OCI-LY3 (cell line): ENCODE results near the gene ARGLU1.

Experiments
- H2AFZ ChIP-seq: fragments of 200-600, 300-600 bp; shearing (Covaris generic); 2 replicates; pipeline ENCODE4 v1.6.0; 2014; ENCODE audit warnings: antibody characterized with exemption, low read depth, low read length
- H3K27ac ChIP-seq: fragments of 200-600, 300-600 bp; sonication (generic); 2 replicates; pipeline ENCODE4 v1.5.1; 2014; ENCODE audit warnings: mild to moderate bottlenecking, low read length, moderate library complexity, mixed read lengths
- H3K27me3 ChIP-seq: fragments of 200-600, 300-600 bp; sonication (generic); 2 replicates; pipeline ENCODE4 v1.6.1; 2014; ENCODE audit warnings: low read depth, low read length, mixed read lengths
- H3K36me3 ChIP-seq: fragments of 200-600, 300-600 bp; sonication (generic); replicated peaks from 2 replicates; pipeline ENCODE3; 2014; ENCODE audit warnings: low read depth, low read length, mixed read lengths
- H3K4me1 ChIP-seq: fragments of 300-600, 200-600 bp; sonication (generic); 2 replicates; pipeline ENCODE4 v1.6.1; 2014; ENCODE audit warnings: low read length, mixed read lengths
- H3K4me2 ChIP-seq: fragments of 200-600, 300-600 bp; sonication (generic); 2 replicates; pipeline ENCODE4 v1.6.1; 2014; ENCODE audit warnings: low read length, mixed read lengths
- H3K4me3 ChIP-seq: fragments of 300-600, 200-600 bp; sonication (generic); 2 replicates; pipeline ENCODE4 v1.5.1; 2014; ENCODE audit warnings: antibody characterized with exemption, mild to moderate bottlenecking, low read length, moderate library complexity
- H3K79me2 ChIP-seq: fragments of 300-600, 200-600 bp; shearing (Covaris generic); 2 replicates; pipeline ENCODE4 v1.6.1; 2014; ENCODE audit warnings: mild to moderate bottlenecking, low read length, mixed read lengths
- H3K9ac ChIP-seq: fragments of 300-600, 200-600 bp; shearing (Covaris generic); 2 replicates; pipeline ENCODE4 v1.6.0; 2014; ENCODE audit warnings: mild to moderate bottlenecking, low read length, moderate library complexity
- H3K9me3 ChIP-seq: fragments of 200-600, 300-600 bp; shearing (Covaris generic); 2 replicates; pipeline ENCODE4 v1.6.1; 2014; ENCODE audit warnings: low read length, mixed read lengths; ENCODE audit not compliant: insufficient read depth
- H4K20me1 ChIP-seq: fragments of 200-600, 300-600 bp; sonication (generic); 2 replicates; pipeline ENCODE4 v1.6.1; 2016; ENCODE audit warnings: low read length, mixed read lengths; ENCODE audit not compliant: insufficient read depth
- CTCF ChIP-seq: fragments of 200-600, 300-600 bp; sonication (generic); IDR thresholded peaks from 2 replicates; pipeline ENCODE4 v1.5.1; 2014; ENCODE audit warnings: antibody characterized with exemption, low read length, low read depth
- EZH2phosphoT487 ChIP-seq: fragments of 200-600 bp; shearing (Covaris generic); IDR thresholded peaks from 2 replicates; pipeline ENCODE4 v1.6.1; 2018; ENCODE audit warnings: antibody characterized with exemption, mixed run types, low read depth

ARGLU1 gene

DNA sequence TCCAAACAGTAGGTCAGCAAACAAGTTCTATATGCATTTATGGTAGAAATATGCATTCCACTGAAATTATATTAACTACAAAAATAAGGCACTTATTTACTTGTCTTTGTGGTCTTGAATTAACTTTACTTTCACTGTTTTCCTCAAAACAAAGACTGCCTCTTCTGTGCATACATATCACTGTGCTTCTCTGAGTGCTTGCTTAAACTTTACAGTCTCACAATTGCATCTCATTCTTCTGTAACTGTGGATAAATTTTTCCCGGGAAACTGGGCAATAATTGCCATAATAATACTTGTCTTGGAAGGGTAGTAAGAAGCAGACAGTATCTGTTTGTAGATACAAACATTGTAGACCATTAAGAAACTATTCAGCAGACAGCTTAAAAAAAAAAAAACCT, 70.9 kb downstream of the ARGLU1 start:
- H3K4me2 ChIP-seq = no peak overlapping the region

DNA sequence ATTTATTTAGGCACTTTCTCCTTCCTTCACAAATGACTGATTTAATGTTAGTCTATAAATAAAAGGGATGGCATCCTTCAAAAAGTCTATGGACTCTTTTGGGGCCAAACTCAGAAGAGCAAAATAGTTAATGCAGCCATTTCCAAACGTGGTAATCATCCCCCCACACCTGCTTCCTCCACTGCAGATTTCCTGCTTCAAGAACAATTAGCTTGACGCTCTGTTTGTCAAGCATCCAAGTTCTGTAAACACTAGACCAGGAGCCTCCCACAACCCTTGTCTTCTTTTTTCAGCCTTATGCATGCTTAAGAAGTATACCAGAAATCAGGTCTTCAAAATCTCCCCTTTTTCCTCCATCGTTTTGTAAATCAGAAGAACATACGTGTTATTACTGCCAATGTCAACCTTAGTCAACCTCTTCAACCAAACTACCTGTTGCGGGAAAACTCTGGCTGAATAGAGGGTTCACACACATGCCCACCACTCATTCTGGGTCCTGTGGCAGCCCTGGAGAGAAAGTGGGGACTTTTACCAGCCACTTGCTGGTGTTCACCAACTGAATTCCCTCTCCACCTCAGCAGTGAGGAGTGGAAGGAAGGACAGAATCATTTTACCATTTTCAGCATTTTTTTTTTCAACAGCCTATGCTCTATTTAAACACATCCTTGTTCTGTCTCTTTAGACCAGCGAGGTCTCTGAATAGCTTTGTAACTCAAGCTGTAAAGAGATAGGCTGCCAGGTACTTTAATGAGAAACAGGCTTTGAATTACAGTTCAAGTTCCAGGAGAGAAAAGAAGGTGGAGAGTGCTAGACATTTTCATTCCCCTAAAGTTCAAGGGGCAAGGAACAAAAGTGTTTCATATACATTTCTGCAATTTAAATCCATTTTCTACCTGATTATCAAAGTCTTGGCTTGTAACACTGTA, 71.6 kb downstream of the ARGLU1 start:
- no peaks in the 10 kb centered on the region for H3K9me3 ChIP-seq
- no peaks in the 10 kb centered on the region for H3K36me3 ChIP-seq
- H2AFZ ChIP-seq = no peak overlapping the region
- no peaks in the 10 kb centered on the region for H4K20me1 ChIP-seq
- no peak overlapping the region for H3K4me2 ChIP-seq
- H3K4me1 ChIP-seq = peaks cover 20% of the 10 kb centered on the region
- TF ChIP-seq CTCF (no peak), EZH2phosphoT487 (no peak)
- H3K4me3 ChIP-seq = no peak overlapping the region
- H3K9ac ChIP-seq = no peak overlapping the region
- H3K27me3 ChIP-seq = no peaks in the 10 kb centered on the region
- H3K79me2 ChIP-seq = no peaks in the 10 kb centered on the region
- no peak overlapping the region for H3K27ac ChIP-seq

More for the DNA sequence above, 70.9 kb downstream of the ARGLU1 start:
- Histone ChIP-seq H3K79me2 (no peaks in the 10 kb centered on the region), H2AFZ (no peak overlapping the region), H3K4me3 (no peak overlapping the region), H3K4me1 (peaks cover 20% of the 10 kb centered on the region), H3K9me3 (no peaks in the 10 kb centered on the region), H3K27me3 (no peaks in the 10 kb centered on the region), H4K20me1 (no peaks in the 10 kb centered on the region), H3K27ac (no peak overlapping the region), H3K9ac (no peak overlapping the region), H3K36me3 (no peaks in the 10 kb centered on the region)
- no peak for TF ChIP-seq CTCF
- no peak for TF ChIP-seq EZH2phosphoT487

GRCh38 chr13:106494936-106495335, 73.0 kb downstream of the ARGLU1 start:
- Histone ChIP-seq H2AFZ (no peak overlapping the region), H3K27me3 (no peaks in the 10 kb centered on the region), H3K4me1 (peaks cover 20% of the 10 kb centered on the region), H4K20me1 (no peaks in the 10 kb centered on the region), H3K27ac (no peak overlapping the region), H3K9me3 (no peaks in the 10 kb centered on the region), H3K4me3 (no peak overlapping the region), H3K4me2 (no peak overlapping the region), H3K36me3 (no peaks in the 10 kb centered on the region), H3K79me2 (no peaks in the 10 kb centered on the region), H3K9ac (no peak overlapping the region)
- TF ChIP-seq CTCF = no peak
- TF ChIP-seq EZH2phosphoT487 = no peak

DNA sequence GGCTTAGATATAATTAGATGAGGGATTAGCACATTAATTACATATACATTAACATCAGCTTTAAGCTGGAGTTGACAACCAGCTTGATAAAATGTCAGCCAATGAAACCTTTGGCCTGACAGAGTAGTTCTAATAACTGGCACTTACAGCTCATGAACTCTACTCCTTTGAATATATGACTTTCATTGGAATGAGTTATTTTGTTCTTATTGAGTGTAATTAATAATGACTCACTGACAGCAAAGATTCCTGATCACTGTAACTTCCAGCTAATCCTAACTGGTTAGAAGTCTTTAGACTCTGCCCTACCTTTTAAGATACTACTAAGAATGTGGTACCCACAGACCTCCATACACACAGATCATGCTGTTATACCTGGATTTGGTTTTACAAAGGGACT, 73.4 kb downstream of the ARGLU1 start:
- H3K36me3 ChIP-seq = no peaks in the 10 kb centered on the region
- no peaks in the 10 kb centered on the region for H3K9me3 ChIP-seq
- H3K4me3 ChIP-seq = no peak overlapping the region
- no peaks in the 10 kb centered on the region for H4K20me1 ChIP-seq
- H3K4me2 ChIP-seq = no peak overlapping the region
- no peak overlapping the region for H3K9ac ChIP-seq
- H3K79me2 ChIP-seq = no peaks in the 10 kb centered on the region
- H2AFZ ChIP-seq = no peak overlapping the region
- H3K4me1 ChIP-seq = peaks cover 20% of the 10 kb centered on the region
- TF ChIP-seq CTCF (no peak), EZH2phosphoT487 (no peak)
- H3K27ac ChIP-seq = no peak overlapping the region
- H3K27me3 ChIP-seq = no peaks in the 10 kb centered on the region
